ENCODE results near the gene PAQR8.

- TF ChIP-seq EZH2 (IDR thresholded peaks at IDR 0.05; ENCODE audit: low read length, missing control alignments): no peak
- TF ChIP-seq, protein P1, sequence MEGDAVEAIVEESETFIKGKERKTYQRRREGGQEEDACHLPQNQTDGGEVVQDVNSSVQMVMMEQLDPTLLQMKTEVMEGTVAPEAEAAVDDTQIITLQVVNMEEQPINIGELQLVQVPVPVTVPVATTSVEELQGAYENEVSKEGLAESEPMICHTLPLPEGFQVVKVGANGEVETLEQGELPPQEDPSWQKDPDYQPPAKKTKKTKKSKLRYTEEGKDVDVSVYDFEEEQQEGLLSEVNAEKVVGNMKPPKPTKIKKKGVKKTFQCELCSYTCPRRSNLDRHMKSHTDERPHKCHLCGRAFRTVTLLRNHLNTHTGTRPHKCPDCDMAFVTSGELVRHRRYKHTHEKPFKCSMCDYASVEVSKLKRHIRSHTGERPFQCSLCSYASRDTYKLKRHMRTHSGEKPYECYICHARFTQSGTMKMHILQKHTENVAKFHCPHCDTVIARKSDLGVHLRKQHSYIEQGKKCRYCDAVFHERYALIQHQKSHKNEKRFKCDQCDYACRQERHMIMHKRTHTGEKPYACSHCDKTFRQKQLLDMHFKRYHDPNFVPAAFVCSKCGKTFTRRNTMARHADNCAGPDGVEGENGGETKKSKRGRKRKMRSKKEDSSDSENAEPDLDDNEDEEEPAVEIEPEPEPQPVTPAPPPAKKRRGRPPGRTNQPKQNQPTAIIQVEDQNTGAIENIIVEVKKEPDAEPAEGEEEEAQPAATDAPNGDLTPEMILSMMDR (conservative IDR thresholded peaks at IDR 0.05 in 1 of 2, IDR thresholded peaks at IDR 0.05 in 1 of 2; ENCODE audit: low read depth in 1 of 2, low read length in 2 of 2): no peak
Observed at GRCh38 chr6:52373151-52373690, 11.3 kb downstream of the PAQR8 start.
